ENCODE data around the gene SPG7. TPM values are rescaled to one million over a fixed set of nuclear protein-coding genes. Genes with fewer than 3 reads are reported as not detected.
A peak's percentile ranks its signal among the peaks of the same experiment; 100 is the strongest.

Gene SPG7
- total and polyA plus RNA-seq, 2 of the 4 experiments (the other 2 are of a cell fraction) = 94.6 to 96.8 TPM

GRCh38 chr16:89485701-89486246, 22.4 kb upstream of the SPG7 start:
- ChIA-PET POLR2A (ENCODE audit: unreplicated experiment) (no interaction called here), CTCF (interaction anchor here (0.7 kb wide), 1 partner anchor 44 kb away, joined by 3 read pairs; no protein-coding TSS in a partner anchor)
- H3K36me3 ChIP-seq (ENCODE audit: control insufficient read depth, insufficient read depth, low read length) = no peaks in the 10 kb centered on the region
- peak overlapping the region; percentile 18; the same call in 1 of the 2 replicates for H3K23ac ChIP-seq (ENCODE audit: low read depth, low read length)
- H3K79me1 ChIP-seq (ENCODE audit: low read depth in 1 of 2, low read length in 2 of 2) = peaks cover 0 to 60% of the 10 kb centered on the region in 2 experiments; a peak in 2 of 4 replicates
- TF ChIP-seq RAD21 (IDR thresholded peaks at IDR 0.05; ENCODE audit: low read length) (no peak), FOS (IDR thresholded peaks at IDR 0.05; ENCODE audit: low read depth, low read length) (no peak), MAZ (IDR thresholded peaks at IDR 0.05; ENCODE audit: borderline replicate concordance, low read depth, low read length) (no peak), POLR2A (IDR thresholded peaks at IDR 0.05; ENCODE audit: low read depth, low read length) (no peak), RFX5 (IDR thresholded peaks at IDR 0.05; ENCODE audit: low read depth, low read length) (no peak), BHLHE40 (IDR thresholded peaks at IDR 0.05; ENCODE audit: low read depth, low read length) (no peak), CHD1 (IDR thresholded peaks at IDR 0.05; ENCODE audit: low read depth, low read length) (no peak), SMC3 (IDR thresholded peaks at IDR 0.05; ENCODE audit: low read depth, low read length) (no peak), MXI1 (IDR thresholded peaks at IDR 0.05; ENCODE audit: borderline replicate concordance, low read depth, low read length) (no peak), RCOR1 (IDR thresholded peaks at IDR 0.05; ENCODE audit: insufficient replicate concordance, low read length) (no peak), NFE2L2 (IDR thresholded peaks at IDR 0.05; ENCODE audit: low read depth, low read length) (no peak), MAFK (IDR thresholded peaks at IDR 0.05; ENCODE audit: low read depth, low read length) (no peak), CEBPB (IDR thresholded peaks at IDR 0.05; ENCODE audit: low read depth, low read length) (no peak)
- TF ChIP-seq, protein P1, sequence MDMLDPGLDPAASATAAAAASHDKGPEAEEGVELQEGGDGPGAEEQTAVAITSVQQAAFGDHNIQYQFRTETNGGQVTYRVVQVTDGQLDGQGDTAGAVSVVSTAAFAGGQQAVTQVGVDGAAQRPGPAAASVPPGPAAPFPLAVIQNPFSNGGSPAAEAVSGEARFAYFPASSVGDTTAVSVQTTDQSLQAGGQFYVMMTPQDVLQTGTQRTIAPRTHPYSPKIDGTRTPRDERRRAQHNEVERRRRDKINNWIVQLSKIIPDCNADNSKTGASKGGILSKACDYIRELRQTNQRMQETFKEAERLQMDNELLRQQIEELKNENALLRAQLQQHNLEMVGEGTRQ (IDR thresholded peaks at IDR 0.05; ENCODE audit: low read depth, low read length) = no peak
- TF ChIP-seq, protein P2, sequence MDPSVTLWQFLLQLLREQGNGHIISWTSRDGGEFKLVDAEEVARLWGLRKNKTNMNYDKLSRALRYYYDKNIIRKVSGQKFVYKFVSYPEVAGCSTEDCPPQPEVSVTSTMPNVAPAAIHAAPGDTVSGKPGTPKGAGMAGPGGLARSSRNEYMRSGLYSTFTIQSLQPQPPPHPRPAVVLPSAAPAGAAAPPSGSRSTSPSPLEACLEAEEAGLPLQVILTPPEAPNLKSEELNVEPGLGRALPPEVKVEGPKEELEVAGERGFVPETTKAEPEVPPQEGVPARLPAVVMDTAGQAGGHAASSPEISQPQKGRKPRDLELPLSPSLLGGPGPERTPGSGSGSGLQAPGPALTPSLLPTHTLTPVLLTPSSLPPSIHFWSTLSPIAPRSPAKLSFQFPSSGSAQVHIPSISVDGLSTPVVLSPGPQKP (IDR thresholded peaks at IDR 0.05; ENCODE audit: borderline replicate concordance, low read depth, low read length) = no peak
- TF ChIP-seq, protein P3, sequence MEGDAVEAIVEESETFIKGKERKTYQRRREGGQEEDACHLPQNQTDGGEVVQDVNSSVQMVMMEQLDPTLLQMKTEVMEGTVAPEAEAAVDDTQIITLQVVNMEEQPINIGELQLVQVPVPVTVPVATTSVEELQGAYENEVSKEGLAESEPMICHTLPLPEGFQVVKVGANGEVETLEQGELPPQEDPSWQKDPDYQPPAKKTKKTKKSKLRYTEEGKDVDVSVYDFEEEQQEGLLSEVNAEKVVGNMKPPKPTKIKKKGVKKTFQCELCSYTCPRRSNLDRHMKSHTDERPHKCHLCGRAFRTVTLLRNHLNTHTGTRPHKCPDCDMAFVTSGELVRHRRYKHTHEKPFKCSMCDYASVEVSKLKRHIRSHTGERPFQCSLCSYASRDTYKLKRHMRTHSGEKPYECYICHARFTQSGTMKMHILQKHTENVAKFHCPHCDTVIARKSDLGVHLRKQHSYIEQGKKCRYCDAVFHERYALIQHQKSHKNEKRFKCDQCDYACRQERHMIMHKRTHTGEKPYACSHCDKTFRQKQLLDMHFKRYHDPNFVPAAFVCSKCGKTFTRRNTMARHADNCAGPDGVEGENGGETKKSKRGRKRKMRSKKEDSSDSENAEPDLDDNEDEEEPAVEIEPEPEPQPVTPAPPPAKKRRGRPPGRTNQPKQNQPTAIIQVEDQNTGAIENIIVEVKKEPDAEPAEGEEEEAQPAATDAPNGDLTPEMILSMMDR (conservative IDR thresholded peaks at IDR 0.05; ENCODE audit: low read depth, low read length) = no peak
- H4K8ac ChIP-seq (ENCODE audit: low read depth in 2 of 2, low read length in 2 of 2) = no peak overlapping the region
- peaks cover 27% of the 10 kb centered on the region for H3K4me1 ChIP-seq (ENCODE audit: control insufficient read depth, insufficient read depth, low read length)
- in situ Hi-C loops (cut with MboI; ENCODE audit: low sequenced_read_pairs) = no loop called here
- DNase-seq (no peak), ATAC-seq (ENCODE audit: low read depth) (no peak)
- H3K9ac ChIP-seq (ENCODE audit: low read depth, low read length) = no peak overlapping the region
- no peak overlapping the region for H2AK5ac ChIP-seq (ENCODE audit: low read depth, low read length)
- H3K9me3 ChIP-seq (ENCODE audit: control insufficient read depth, insufficient read depth, low read length) = no peaks in the 10 kb centered on the region
- no peak overlapping the region for H2AFZ ChIP-seq (replicated peaks; ENCODE audit: low read length, poor library complexity)
- H2BK120ac ChIP-seq (ENCODE audit: low read depth, low read length) = no peak overlapping the region
- H3K4ac ChIP-seq (ENCODE audit: low read depth, low read length) = no peak overlapping the region
- no peak overlapping the region for H2AK9ac ChIP-seq (replicated peaks; ENCODE audit: low read depth, low read length, poor library complexity)
- BruUV-seq (replicated peaks) = no TSS peak
- no peak overlapping the region for H3K4me3 ChIP-seq (ENCODE audit: insufficient read depth, low read depth, low read length)
- no peak overlapping the region for H3K27ac ChIP-seq (ENCODE audit: insufficient read depth, low read length)
- H4K5ac ChIP-seq (ENCODE audit: low read depth, low read length) = no peak overlapping the region
- dilution Hi-C loops (cut with HindIII; ENCODE audit: low sequenced_read_pairs, unreplicated experiment) = no loop called here
- H2BK15ac ChIP-seq (ENCODE audit: low read depth, low read length) = no peak overlapping the region
- no peak overlapping the region for H2BK5ac ChIP-seq (ENCODE audit: low read depth, low read length, poor library complexity, severe bottlenecking)
- H4K20me1 ChIP-seq (ENCODE audit: insufficient read depth, low read length) = peaks cover 84% of the 10 kb centered on the region
- 64% methylated on average over 3 of the region's 4 CpGs; no CpG with 5 or more reads in 1 of the 2 experiments for WGBS, 2 experiments (ENCODE audit: extremely low coverage in 2 of 2, insufficient read length in 1 of 2)
- no peak overlapping the region for H3K56ac ChIP-seq (ENCODE audit: extremely low read depth, insufficient read depth, low read length)
- H3K27me3 ChIP-seq (ENCODE audit: control insufficient read depth, insufficient read depth, low read length) = no peaks in the 10 kb centered on the region
- H3K14ac ChIP-seq (replicated peaks; ENCODE audit: low read depth, low read length) = no peak overlapping the region
- no peak overlapping the region for H4K91ac ChIP-seq (ENCODE audit: insufficient read depth, low read depth, low read length)
- H2BK20ac ChIP-seq (ENCODE audit: low read depth, low read length) = no peak overlapping the region
- no peak overlapping the region; the same call in 1 of the 2 replicates for H3K4me2 ChIP-seq (ENCODE audit: low read depth, low read length)
- no peak overlapping the region for H3K18ac ChIP-seq (ENCODE audit: low read depth, low read length)
- intact Hi-C loops (cut with micrococcal nuclease) = no loop called here
- H3K9me1 ChIP-seq (ENCODE audit: insufficient read depth, low read length) = peaks cover 42% of the 10 kb centered on the region

Data from IMR-90 (cell line).